ENCODE measurements around the gene IFRD2.
"Not testable (repeated sequence)": the region's sequence is repeated elsewhere in the genome, so short reads cannot be mapped to it uniquely, and the experiment has no call there.

Gene IFRD2

GRCh38 chr3:50278880-50279224 lies 13.4 kb downstream of the IFRD2 start, which contains the start of gene LSMEM2:
Gene LSMEM2 (plus strand): TSS chr3:50279087. CDS start chr3:50279114, 27 bp downstream.
- DNase-seq (ENCODE audit: low read depth) = no peak

GRCh38 chr3:50278123-50278879 lies 13.9 kb downstream of the IFRD2 start:
- DNase-seq (ENCODE audit: low read depth) = no peak

GRCh38 chr3:50276762-50277101 lies 15.5 kb downstream of the IFRD2 start:
- DNase-seq (ENCODE audit: low read depth) = no peak

- DNase-seq (ENCODE audit: low read depth) = no peak
These were observed 16.1 kb downstream of the IFRD2 start for GRCh38 chr3:50275996-50276761.

- no peak for DNase-seq (ENCODE audit: low read depth)
These were observed 16.9 kb downstream of the IFRD2 start for GRCh38 chr3:50275141-50275995.

- DNase-seq (ENCODE audit: low read depth) = peak; percentile 59
These were observed 17.7 kb downstream of the IFRD2 start for GRCh38 chr3:50274371-50275104.

- DNase-seq (ENCODE audit: low read depth) = no peak
These were observed 18.6 kb downstream of the IFRD2 start for GRCh38 chr3:50273689-50274065.

- DNase-seq (ENCODE audit: low read depth) = peak; percentile 81
These were observed 19.1 kb downstream of the IFRD2 start for GRCh38 chr3:50272911-50273688.

GRCh38 chr3:50272538-50272910 lies 19.7 kb downstream of the IFRD2 start:
- DNase-seq (ENCODE audit: low read depth) = not testable (repeated sequence)

GRCh38 chr3:50271314-50271936 lies 20.8 kb downstream of the IFRD2 start:
- DNase-seq (ENCODE audit: low read depth) = no peak

- DNase-seq (ENCODE audit: low read depth) = no peak
These were observed 21.6 kb downstream of the IFRD2 start for GRCh38 chr3:50270422-50271224.

- no peak for DNase-seq (ENCODE audit: low read depth)
These were observed 22.2 kb downstream of the IFRD2 start for GRCh38 chr3:50269977-50270413.

- no peak for DNase-seq (ENCODE audit: low read depth)
These were observed 22.8 kb downstream of the IFRD2 start for GRCh38 chr3:50269460-50269859.

- DNase-seq (ENCODE audit: low read depth) = no peak
These were observed 23.4 kb downstream of the IFRD2 start, which contains the start of gene SEMA3B for GRCh38 chr3:50268703-50269451. Gene SEMA3B (plus strand): TSS chr3:50269147. CDS start chr3:50269241, 94 bp downstream.

GRCh38 chr3:50268276-50268675 lies 24.0 kb downstream of the IFRD2 start:
- no peak for DNase-seq (ENCODE audit: low read depth)

- no peak for DNase-seq (ENCODE audit: low read depth)
These were observed 24.8 kb downstream of the IFRD2 start for GRCh38 chr3:50267280-50267913.

GRCh38 chr3:50266836-50267235 lies 25.4 kb downstream of the IFRD2 start:
- no peak for DNase-seq (ENCODE audit: low read depth)

- DNase-seq (ENCODE audit: low read depth) = no peak
These were observed 26.2 kb downstream of the IFRD2 start for GRCh38 chr3:50266017-50266416.
